ENCODE results near the gene NFIX.

DNA sequence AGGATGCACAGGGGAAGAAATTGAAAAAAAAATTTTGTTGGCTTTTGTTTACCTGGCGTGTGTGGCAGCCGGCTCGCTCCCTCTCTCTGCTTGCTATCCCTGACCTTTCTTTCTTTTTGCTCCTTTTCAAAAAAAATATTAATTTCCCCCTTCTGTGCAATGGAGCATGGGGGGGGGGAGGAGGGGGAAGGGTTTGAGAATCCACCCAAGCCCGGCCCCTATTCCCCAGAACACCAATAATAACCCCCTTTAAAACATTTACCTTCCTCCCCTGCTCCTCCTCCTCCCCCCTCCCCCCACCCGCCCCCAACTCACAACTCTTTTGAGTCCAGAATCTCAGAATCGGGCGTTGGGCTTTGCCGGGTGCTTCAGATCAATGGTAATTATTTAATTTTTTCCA, 28.4 kb downstream of the NFIX start:
- TF ChIP-seq CTCF (conservative IDR thresholded peaks at IDR 0.05 in 1 of 2, IDR thresholded peaks at IDR 0.05 in 1 of 2; ENCODE audit: low read depth in 1 of 2, low read length in 2 of 2) (no peak), EZH2 (IDR thresholded peaks at IDR 0.05; ENCODE audit: low read length, missing control alignments) (no peak)
